Liver (tissue), 9 donors: Measurements from ENCODE around the gene CDK5RAP2. TPM values are rescaled to one million over a fixed set of nuclear protein-coding genes. Genes with fewer than 3 reads are reported as not detected.

Experiments
- DNase-seq: peaks from one replicate; pipeline ENCODE4 v3.0.0-alpha.2; 2017; ENCODE audit warnings: low spot score
- H3K27ac ChIP-seq, 2 donors: one replicate each; pipeline ENCODE4 v1.7.0; 2013; ENCODE audit warnings: inconsistent platforms in 2 of 2, low read length in 2 of 2, control low read depth in 1 of 2, low read depth in 1 of 2, mild to moderate bottlenecking in 1 of 2
- H3K27me3 ChIP-seq, 4 donors: one replicate each; pipeline versions ENCODE4 v1.6.1 to v1.7.0; 2013; ENCODE audit warnings: low read length in 3 of 4, inconsistent platforms in 1 of 4, mild to moderate bottlenecking in 1 of 4, moderate library complexity in 1 of 4; ENCODE audit not compliant: control insufficient read depth in 4 of 4, insufficient read depth in 4 of 4
- H3K36me3 ChIP-seq, 4 donors: one replicate each; pipeline versions ENCODE4 v1.6.1 to v1.7.0; 2013; ENCODE audit warnings: low read length in 3 of 4, mild to moderate bottlenecking in 3 of 4, low read depth in 1 of 4, moderate library complexity in 1 of 4; ENCODE audit not compliant: control insufficient read depth in 4 of 4, insufficient read depth in 3 of 4
- H3K4me1 ChIP-seq, 4 donors: one replicate each; pipeline versions ENCODE4 v1.6.1 to v1.7.0; 2013; ENCODE audit warnings: low read length in 3 of 4, mild to moderate bottlenecking in 3 of 4, moderate library complexity in 1 of 4; ENCODE audit not compliant: control insufficient read depth in 4 of 4, insufficient read depth in 4 of 4
- H3K4me3 ChIP-seq, 3 donors: one replicate each; pipeline versions ENCODE4 v1.6.1 to v1.7.0; 2013; ENCODE audit warnings: low read length in 3 of 3, control low read depth in 1 of 3, low read depth in 1 of 3, mild to moderate bottlenecking in 1 of 3
- H3K9ac ChIP-seq, 2 donors: one replicate each; pipeline ENCODE4 v1.7.0; 2013; ENCODE audit warnings: low read length in 2 of 2, mild to moderate bottlenecking in 2 of 2, moderate library complexity in 2 of 2, control low read depth in 1 of 2, low read depth in 1 of 2
- H3K9me3 ChIP-seq, 4 donors: one replicate each; pipeline versions ENCODE4 v1.6.1 to v1.7.0; 2013; ENCODE audit warnings: low read length in 3 of 4; ENCODE audit not compliant: control insufficient read depth in 4 of 4
- CTCF ChIP-seq: fragments of 150-350 bp; IDR thresholded peaks from 2 replicates; pipeline ENCODE4 v1.5.1; 2017; ENCODE audit warnings: improper control_type of control experiment, low read depth, low read length; ENCODE audit not compliant: missing input control
- EGR1 ChIP-seq, 2 donors: IDR thresholded peaks; 2 replicates each; pipeline ENCODE4 v1.6.1; 2016 to 2018; ENCODE audit warnings: antibody characterized with exemption in 2 of 2, low read depth in 2 of 2
- FOXA1 ChIP-seq: IDR thresholded peaks from 2 replicates; pipeline ENCODE4 v1.6.1; 2016; ENCODE audit warnings: antibody characterized with exemption
- FOXA2 ChIP-seq: IDR thresholded peaks from 2 replicates; pipeline ENCODE4 v1.6.1; 2016; ENCODE audit warnings: antibody characterized with exemption
- GABPA ChIP-seq, 2 donors: IDR thresholded peaks in 1 of 2; conservative IDR thresholded peaks in 1 of 2; 2 replicates each; pipeline ENCODE4 v1.6.1; 2016; ENCODE audit warnings: antibody characterized with exemption in 2 of 2, mild to moderate bottlenecking in 1 of 2, moderate library complexity in 1 of 2
- HNF4A ChIP-seq, 2 donors: conservative IDR thresholded peaks; 2 replicates each; pipeline ENCODE4 v1.6.1; 2016; ENCODE audit warnings: antibody characterized with exemption in 2 of 2, mild to moderate bottlenecking in 2 of 2
- MAX ChIP-seq: IDR thresholded peaks from 2 replicates; pipeline ENCODE4 v1.6.1; 2016; ENCODE audit warnings: antibody characterized with exemption
- NR2F2 ChIP-seq: IDR thresholded peaks from 2 replicates; pipeline ENCODE4 v1.6.1; 2016; ENCODE audit warnings: antibody characterized with exemption
- REST ChIP-seq: IDR thresholded peaks from 2 replicates; pipeline ENCODE4 v1.6.1; 2016; ENCODE audit warnings: antibody characterized with exemption, mild to moderate bottlenecking
- RXRA ChIP-seq, 2 donors: IDR thresholded peaks; 2 replicates each; pipeline ENCODE4 v1.6.1; 2017 to 2018; ENCODE audit warnings: antibody characterized with exemption in 2 of 2, mild to moderate bottlenecking in 1 of 2
- SP1 ChIP-seq: IDR thresholded peaks from 2 replicates; pipeline ENCODE4 v1.6.1; 2018; ENCODE audit warnings: antibody characterized with exemption, mild to moderate bottlenecking
- YY1 ChIP-seq: IDR thresholded peaks from 2 replicates; pipeline ENCODE4 v1.6.1; 2016; ENCODE audit warnings: antibody characterized with exemption, mild to moderate bottlenecking
- ZBTB33 ChIP-seq: IDR thresholded peaks from 2 replicates; pipeline ENCODE4 v1.6.1; 2016; ENCODE audit warnings: antibody characterized with exemption
- WGBS: extraction: QIAGEN DNeasy Blood & Tissue Kit; methylation state at CpG from one replicate; pipeline ENCODE4 v1.1.7; 2013; 5-methylcytosine and 5-hydroxymethylcytosine counted together
- polyA plus RNA-seq, 2 donors: library from polyadenylated mRNA; stranded (reverse) in 1 of 2; unstranded in 1 of 2; fragments of 200-250 nt in 1 of 2; fragments of >200 nt in 1 of 2; fragmentation: Nextera tagmentation in 1 of 2; extraction: Ambion mirVana in 1 of 2; gene quantifications; one replicate each; pipeline versions ENCODE4 v1.2.1 to v1.2.3, GENCODE V29; 2013 to 2015
- total RNA-seq, 2 donors: library from RNA; depleted of rRNA; stranded (reverse); fragments of >200 nt; gene quantifications; one replicate each; pipeline ENCODE4 v1.2.3, GENCODE V29; 2014
- donor health status: healthy.
- donor health status: healthy.
- donor health status: healthy.
- donor health status: healthy.
- donor health status: healthy.

CDK5RAP2 gene
- total and polyA plus RNA-seq, 4 donors, result 11.7 to 38.9 (median 21.7) TPM

- TF ChIP-seq ZBTB33, result no peak
- TF ChIP-seq FOXA2, result no peak
Observed at GRCh38 chr9:120443976-120444375, 136.0 kb downstream of the CDK5RAP2 start (continued).

GRCh38 chr9:120443489-120443888, 136.5 kb downstream of the CDK5RAP2 start:
- Histone ChIP-seq H3K4me1 (no peaks in the 10 kb centered on the region), H3K36me3 (peaks cover 0 to 31% (median 10%) of the 10 kb centered on the region in 4 donors), H3K9me3 (no peaks in the 10 kb centered on the region), H3K9ac (no peak overlapping the region), H3K27me3 (no peaks in the 10 kb centered on the region), H3K4me3 (no peak overlapping the region), H3K27ac (no peak overlapping the region)
- 63% methylated on average over 2 of the region's 2 CpGs for WGBS
- TF ChIP-seq YY1 (no peak), REST (no peak), GABPA (IDR thresholded peaks at IDR 0.05 in 1 of 2, conservative IDR thresholded peaks at IDR 0.05 in 1 of 2) (no peak), SP1 (no peak), MAX (no peak), NR2F2 (no peak), HNF4A (conservative IDR thresholded peaks at IDR 0.05) (no peak), EGR1 (IDR thresholded peaks at IDR 0.05; ENCODE audit: low read depth in 2 of 2) (no peak), FOXA1 (no peak), FOXA2 (no peak), CTCF (no peak), RXRA (IDR thresholded peaks at IDR 0.05) (no peak)
- no peak for DNase-seq
